Tibial nerve (tissue), 4 donors: ENCODE data around the gene CUTA. TPM values are rescaled to one million over a fixed set of nuclear protein-coding genes. Genes with fewer than 3 reads are reported as not detected.

Experiments used
- DNase-seq, 2 donors: peaks; one replicate each; pipeline ENCODE4 v3.0.0-alpha.2; 2019; ENCODE audit warnings: low spot score in 2 of 2
- H3K27ac ChIP-seq, 4 donors: fragments of 200-600 bp; sonication (generic) in 3 of 4; one replicate each; pipeline ENCODE4 v1.5.1; 2017 to 2019; ENCODE audit warnings: mild to moderate bottlenecking in 1 of 4
- H3K27me3 ChIP-seq, 2 donors: fragments of 200-600 bp; sonication (generic) in 1 of 2; one replicate each; pipeline versions ENCODE4 v1.5.1 to v1.6.0; 2017 to 2019
- H3K36me3 ChIP-seq, 3 donors: fragments of 200-600 bp; sonication (generic); one replicate each; pipeline ENCODE4 v1.5.1; 2018 to 2019
- H3K4me1 ChIP-seq, 4 donors: fragments of 200-600 bp; sonication (generic) in 3 of 4; one replicate each; pipeline ENCODE4 v1.5.1; 2017 to 2019
- H3K4me3 ChIP-seq, 4 donors: fragments of 200-600 bp; sonication (generic) in 3 of 4; one replicate each; pipeline ENCODE4 v1.5.1; 2017 to 2019; ENCODE audit warnings: mild to moderate bottlenecking in 1 of 4, moderate library complexity in 1 of 4
- H3K9me3 ChIP-seq, 4 donors: fragments of 200-600 bp; sonication (generic) in 3 of 4; one replicate each; pipeline ENCODE4 v1.5.1; 2017 to 2019
- CTCF ChIP-seq, 5 experiments: fragments of 200-600 bp in 3 of 5; fragments of 450-650 bp in 2 of 5; sonication (generic) in 3 of 5; IDR thresholded peaks; one replicate each; pipeline ENCODE4 v1.5.1; 2016 to 2019; ENCODE audit warnings: antibody characterized with exemption in 5 of 5, mild to moderate bottlenecking in 3 of 5, moderate library complexity in 2 of 5
- EP300 ChIP-seq, 2 donors: sonication (generic); formaldehyde crosslinking; IDR thresholded peaks; one replicate each; pipeline ENCODE4 v1.6.1; 2017; ENCODE audit warnings: antibody characterized with exemption in 2 of 2, mild to moderate bottlenecking in 1 of 2
- POLR2A ChIP-seq, 2 donors: fragments of 450-650 bp; IDR thresholded peaks; one replicate each; pipeline ENCODE4 v1.6.1; 2017; ENCODE audit warnings: antibody characterized with exemption in 2 of 2, mild to moderate bottlenecking in 2 of 2, moderate library complexity in 2 of 2
- WGBS, 2 donors: methylation state at CpG; one replicate each; pipeline ENCODE4 v1.1.5; 2018; 5-methylcytosine and 5-hydroxymethylcytosine counted together
- small RNA-seq: library from RNA; depleted of rRNA; stranded (forward); fragments of <200 nt; gene quantifications from one replicate; pipeline ENCODE3, GENCODE V24; 2016
- total RNA-seq, 4 donors: library from RNA; depleted of rRNA; stranded (reverse); fragments of >200 nt; gene quantifications; one replicate each; pipeline ENCODE4 v1.1.0, GENCODE V29; 2016

CUTA gene
- total RNA-seq, 4 donors from 2014 or later: 110 to 161 (median 154) TPM

- H3K27ac ChIP-seq: no peak overlapping the region
- no peak for TF ChIP-seq POLR2A (IDR thresholded peaks at IDR 0.05)
- no peak for TF ChIP-seq EP300 (IDR thresholded peaks at IDR 0.05)
- TF ChIP-seq CTCF (IDR thresholded peaks at IDR 0.05): no peak
- WGBS, 2 donors: 62 to 69% methylated on average over 8 of the region's 8 CpGs
- no peaks in the 10 kb centered on the region for H3K27me3 ChIP-seq
- H3K36me3 ChIP-seq: no peaks in the 10 kb centered on the region
- H3K4me1 ChIP-seq: no peaks in the 10 kb centered on the region
- no peaks in the 10 kb centered on the region for H3K9me3 ChIP-seq
- no peak overlapping the region for H3K4me3 ChIP-seq
- DNase-seq: no peak
Observed at GRCh38 chr6:33367009-33367714, 50.7 kb downstream of the CUTA start.

Small RNAs within 50 kb of the gene (small RNA-seq; reads per million reads assigned to genes)
- not detected for gene RPL35AP4
- gene ZBTB9: not detected

Other genes with a start within 250 kb of the CUTA start
- gene COL11A2, start 225.6 kb downstream of the CUTA start, total RNA-seq: 1 to 10 TPM; 1.5 to 4.3 (median 2.9) TPM
- 10 to 100 TPM; 34.3 to 64.7 (median 43.9) TPM for gene RXRB, start 217.4 kb downstream of the CUTA start, total RNA-seq
- gene SLC39A7, start 217.2 kb downstream of the CUTA start, total RNA-seq: 10 to 100 TPM; 45.4 to 61.3 (median 58.1) TPM
- 10 to 100 TPM; 10.0 to 33.9 (median 19.1) TPM for gene HSD17B8, start 213.5 kb downstream of the CUTA start, total RNA-seq
- 10 to 100 TPM; 16.1 to 25.2 (median 21.6) TPM for gene RING1, start 209.6 kb downstream of the CUTA start, total RNA-seq
- gene VPS52, start 146.2 kb downstream of the CUTA start, total RNA-seq: 10 to 100 TPM; 37.7 to 46.5 (median 45.2) TPM
- gene RPS18, start 146.0 kb downstream of the CUTA start, total RNA-seq: 1,000 to 10,000 TPM; 2,115 to 2,529 (median 2,306) TPM
- gene B3GALT4, start 141.0 kb downstream of the CUTA start, total RNA-seq: 10 to 100 TPM in 3 of 4 donors, 1 to 10 TPM in 1; 7.5 to 30.4 (median 17.7) TPM
- 10 to 100 TPM; 46.5 to 88.4 (median 69.1) TPM for gene WDR46, start 128.9 kb downstream of the CUTA start, total RNA-seq
- gene PFDN6, start 128.5 kb downstream of the CUTA start, total RNA-seq: 10 to 100 TPM; 12.4 to 48.7 (median 21.0) TPM
- 10 to 100 TPM; 33.1 to 49.8 (median 43.7) TPM for gene RGL2, start 119.2 kb downstream of the CUTA start, total RNA-seq
- gene TAPBP, start 104.0 kb downstream of the CUTA start, total RNA-seq: 10 to 100 TPM; 71.2 to 91.8 (median 89.7) TPM
- 10 to 100 TPM; 13.8 to 21.6 (median 17.5) TPM for gene ZBTB22, start 100.4 kb downstream of the CUTA start, total RNA-seq
- gene DAXX, start 95.1 kb downstream of the CUTA start, total RNA-seq: 10 to 100 TPM; 24.9 to 45.4 (median 36.6) TPM
- gene KIFC1, start 26.3 kb downstream of the CUTA start, total RNA-seq: 1 to 10 TPM in 3 of 4 donors, under 1 TPM in 1; 0.42 to 3.6 (median 2.1) TPM
- gene PHF1, start 7.1 kb downstream of the CUTA start, total RNA-seq: 100 to 1,000 TPM in 1 of 4 donors, 10 to 100 TPM in 3; 63.3 to 101 (median 83.3) TPM
- 10 to 100 TPM; 13.0 to 29.7 (median 19.2) TPM for gene SYNGAP1, start 2.0 kb upstream of the CUTA start, total RNA-seq
- 1 to 10 TPM; 3.1 to 3.7 (median 3.4) TPM for gene ZBTB9, start 36.5 kb upstream of the CUTA start, total RNA-seq
- gene BAK1, start 162.2 kb upstream of the CUTA start, total RNA-seq: 10 to 100 TPM in 2 of 4 donors, 1 to 10 TPM in 2; 7.9 to 15.3 (median 10.1) TPM
- gene ITPR3, start 203.2 kb upstream of the CUTA start, total RNA-seq: 100 to 1,000 TPM in 2 of 4 donors, 10 to 100 TPM in 2; 76.8 to 101 (median 93.9) TPM